ENCODE data around the gene DNHD1. TPM values are rescaled to one million over a fixed set of nuclear protein-coding genes. Genes with fewer than 3 reads are reported as not detected.

DNHD1 gene
- total and polyA plus RNA-seq, 9 of the 15 experiments (the other 6 are each of a cell fraction or from before 2014, with no cell fraction given), result 0.82 to 9.7 (median 3.8) TPM

DNA sequence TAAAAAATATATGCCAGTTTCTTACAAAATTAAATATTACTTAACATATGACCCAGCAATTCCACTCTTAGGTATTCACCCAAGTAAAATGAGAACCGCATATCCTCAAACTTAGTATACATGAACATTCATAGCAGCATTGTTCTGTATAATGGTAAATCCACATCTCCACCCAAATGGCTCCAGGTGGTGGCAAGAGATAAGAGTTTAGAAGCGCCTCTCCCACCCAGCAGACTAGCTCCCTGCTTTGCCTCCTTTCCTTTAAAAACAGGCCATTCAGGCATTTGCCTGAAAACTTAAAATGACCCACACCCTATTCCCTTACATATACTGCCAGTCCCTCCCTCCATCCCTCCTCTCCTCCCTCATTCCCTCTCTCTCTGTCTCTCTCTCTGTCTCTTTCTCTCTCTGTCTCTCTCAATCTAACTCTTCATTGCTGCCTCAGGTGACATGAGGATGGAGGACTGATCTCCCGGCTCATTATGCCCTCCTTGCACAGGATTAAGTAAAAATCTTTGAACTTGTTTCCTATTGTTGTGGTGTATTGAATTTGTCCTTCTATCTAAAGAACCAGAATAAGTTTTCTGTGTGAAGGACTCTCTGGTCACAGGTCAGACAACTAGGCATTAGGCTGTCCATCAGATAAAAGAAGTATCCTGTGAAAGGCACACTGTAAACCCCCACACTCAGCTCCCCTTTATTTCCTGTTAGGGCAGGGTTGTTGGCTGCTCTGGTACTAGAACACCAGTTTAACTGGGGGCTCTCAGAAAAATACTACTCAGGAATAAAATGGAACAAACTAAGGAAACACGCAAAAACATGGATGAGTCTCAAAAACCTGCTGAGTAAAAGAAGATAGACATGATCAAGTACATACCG is 58.0 kb downstream of the DNHD1 start (continued):
- 0 out of 2 replicates have a peak, but pooled peaks have one; percentile 7 for TF ChIP-seq ETV1 (tag; conservative IDR thresholded peaks at IDR 0.05; ENCODE audit: low read depth)
- TF ChIP-seq ZNF121 (CRISPR knock-in tag; conservative IDR thresholded peaks at IDR 0.05), result no peak
- TF ChIP-seq BHLHE40 (IDR thresholded peaks at IDR 0.05; ENCODE audit: low read length), result peak; percentile 27; the same call in 1 of the 2 replicates
- peak; percentile 34 for TF ChIP-seq HDAC3 (IDR thresholded peaks at IDR 0.05; ENCODE audit: borderline replicate concordance, partially characterized antibody)
- TF ChIP-seq MTA3 (IDR thresholded peaks at IDR 0.05; ENCODE audit: borderline replicate concordance), result peak; percentile 75; the same call in 1 of the 2 replicates
- no peak for TF ChIP-seq FUS (optimal IDR thresholded peaks at IDR 0.05; ENCODE audit: low read depth, low read length)
- TF ChIP-seq SMAD4 (CRISPR knock-in tag; conservative IDR thresholded peaks at IDR 0.05), result 0 out of 2 replicates have a peak, but pooled peaks have one; percentile 36
- peak; percentile 98 for TF ChIP-seq DPF2 (IDR thresholded peaks at IDR 0.05)
- no peak for TF ChIP-seq FOXA3 (CRISPR knock-in tag; conservative IDR thresholded peaks at IDR 0.05 in 1 of 2, IDR thresholded peaks at IDR 0.05 in 1 of 2)
- TF ChIP-seq, protein P1, sequence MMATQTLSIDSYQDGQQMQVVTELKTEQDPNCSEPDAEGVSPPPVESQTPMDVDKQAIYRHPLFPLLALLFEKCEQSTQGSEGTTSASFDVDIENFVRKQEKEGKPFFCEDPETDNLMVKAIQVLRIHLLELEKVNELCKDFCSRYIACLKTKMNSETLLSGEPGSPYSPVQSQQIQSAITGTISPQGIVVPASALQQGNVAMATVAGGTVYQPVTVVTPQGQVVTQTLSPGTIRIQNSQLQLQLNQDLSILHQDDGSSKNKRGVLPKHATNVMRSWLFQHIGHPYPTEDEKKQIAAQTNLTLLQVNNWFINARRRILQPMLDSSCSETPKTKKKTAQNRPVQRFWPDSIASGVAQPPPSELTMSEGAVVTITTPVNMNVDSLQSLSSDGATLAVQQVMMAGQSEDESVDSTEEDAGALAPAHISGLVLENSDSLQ (IDR thresholded peaks at IDR 0.05), result peak; percentile 79
- TF ChIP-seq, protein P2, sequence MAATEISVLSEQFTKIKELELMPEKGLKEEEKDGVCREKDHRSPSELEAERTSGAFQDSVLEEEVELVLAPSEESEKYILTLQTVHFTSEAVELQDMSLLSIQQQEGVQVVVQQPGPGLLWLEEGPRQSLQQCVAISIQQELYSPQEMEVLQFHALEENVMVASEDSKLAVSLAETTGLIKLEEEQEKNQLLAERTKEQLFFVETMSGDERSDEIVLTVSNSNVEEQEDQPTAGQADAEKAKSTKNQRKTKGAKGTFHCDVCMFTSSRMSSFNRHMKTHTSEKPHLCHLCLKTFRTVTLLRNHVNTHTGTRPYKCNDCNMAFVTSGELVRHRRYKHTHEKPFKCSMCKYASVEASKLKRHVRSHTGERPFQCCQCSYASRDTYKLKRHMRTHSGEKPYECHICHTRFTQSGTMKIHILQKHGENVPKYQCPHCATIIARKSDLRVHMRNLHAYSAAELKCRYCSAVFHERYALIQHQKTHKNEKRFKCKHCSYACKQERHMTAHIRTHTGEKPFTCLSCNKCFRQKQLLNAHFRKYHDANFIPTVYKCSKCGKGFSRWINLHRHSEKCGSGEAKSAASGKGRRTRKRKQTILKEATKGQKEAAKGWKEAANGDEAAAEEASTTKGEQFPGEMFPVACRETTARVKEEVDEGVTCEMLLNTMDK (IDR thresholded peaks at IDR 0.05; ENCODE audit: borderline replicate concordance, insufficient read depth, low read depth, low read length, poor library complexity, severe bottlenecking), result no peak
- TF ChIP-seq STAT5A (IDR thresholded peaks at IDR 0.05; ENCODE audit: borderline replicate concordance, low read length), result peak; percentile 86
- TF ChIP-seq KLF1 (tag; IDR thresholded peaks at IDR 0.05), result peak; percentile 86
- no peak for TF ChIP-seq ZKSCAN1 (IDR thresholded peaks at IDR 0.05; ENCODE audit: low read depth, low read length)
- TF ChIP-seq TRIM24 (IDR thresholded peaks at IDR 0.05), result peak; percentile 55 to 86; a peak in 3 of 4 replicates
- TF ChIP-seq SRSF7 (optimal IDR thresholded peaks at IDR 0.05; ENCODE audit: low read depth, low read length), result no peak
- TF ChIP-seq NFIC (IDR thresholded peaks at IDR 0.05), result peak; percentile 65
- TF ChIP-seq ZKSCAN8 (CRISPR knock-in tag; IDR thresholded peaks at IDR 0.05), result peak; percentile 37
- TF ChIP-seq ELF1 (tag; IDR thresholded peaks at IDR 0.05), result no peak
- peak; percentile 56 for TF ChIP-seq EP400 (IDR thresholded peaks at IDR 0.05)
- no peak for TF ChIP-seq CAMTA2 (CRISPR knock-in tag; conservative IDR thresholded peaks at IDR 0.05)
- TF ChIP-seq, protein P3, sequence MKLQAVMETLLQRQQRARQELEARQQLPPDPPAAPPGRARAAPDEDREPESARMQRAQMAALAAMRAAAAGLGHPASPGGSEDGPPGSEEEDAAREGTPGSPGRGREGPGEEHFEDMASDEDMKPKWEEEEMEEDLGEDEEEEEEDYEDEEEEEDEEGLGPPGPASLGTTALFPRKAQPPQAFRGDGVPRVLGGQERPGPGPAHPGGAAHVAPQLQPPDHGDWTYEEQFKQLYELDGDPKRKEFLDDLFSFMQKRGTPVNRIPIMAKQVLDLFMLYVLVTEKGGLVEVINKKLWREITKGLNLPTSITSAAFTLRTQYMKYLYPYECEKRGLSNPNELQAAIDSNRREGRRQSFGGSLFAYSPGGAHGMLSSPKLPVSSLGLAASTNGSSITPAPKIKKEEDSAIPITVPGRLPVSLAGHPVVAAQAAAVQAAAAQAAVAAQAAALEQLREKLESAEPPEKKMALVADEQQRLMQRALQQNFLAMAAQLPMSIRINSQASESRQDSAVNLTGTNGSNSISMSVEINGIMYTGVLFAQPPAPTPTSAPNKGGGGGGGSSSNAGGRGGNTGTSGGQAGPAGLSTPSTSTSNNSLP (IDR thresholded peaks at IDR 0.05; ENCODE audit: borderline replicate concordance, low read depth, low read length), result peak; percentile 95
